ENCODE results near the gene SSBP3.

GRCh38 chr1:54274448-54274847 lies 131.7 kb downstream of the SSBP3 start:
- TF ChIP-seq POLR2AphosphoS5 (IDR thresholded peaks at IDR 0.05) (no peak), POLR2A (IDR thresholded peaks at IDR 0.05) (no peak)
